HUES64 (cell line): ENCODE results near the gene GOSR1.
"Not testable (repeated sequence)": the region's sequence is repeated elsewhere in the genome, so short reads cannot be mapped to it uniquely, and the experiment has no call there.

ENCODE experiments used
- H3K27ac ChIP-seq: 2 replicates; pipeline ENCODE4 v1.7.0; 2013; ENCODE audit warnings: low read depth, low read length, inconsistent platforms
- H3K27me3 ChIP-seq: 2 replicates; pipeline ENCODE4 v1.6.1; 2013; ENCODE audit warnings: mild to moderate bottlenecking, low read length; ENCODE audit not compliant: insufficient read depth
- H3K36me3 ChIP-seq: 2 replicates; pipeline ENCODE4 v1.6.1; 2013; ENCODE audit warnings: mild to moderate bottlenecking, low read length; ENCODE audit not compliant: insufficient read depth
- H3K4me1 ChIP-seq: 2 replicates; pipeline ENCODE4 v1.6.1; 2013; ENCODE audit warnings: mild to moderate bottlenecking, low read length, moderate library complexity; ENCODE audit not compliant: insufficient read depth
- H3K4me3 ChIP-seq: 2 replicates; pipeline ENCODE4 v1.5.1; 2013; ENCODE audit warnings: mild to moderate bottlenecking, low read length, moderate library complexity
- H3K9ac ChIP-seq: 2 replicates; pipeline ENCODE4 v1.6.1; 2013; ENCODE audit warnings: mild to moderate bottlenecking, low read depth, low read length
- H3K9me3 ChIP-seq: 2 replicates; pipeline ENCODE4 v1.6.1; 2013; ENCODE audit warnings: low read depth, low read length; ENCODE audit not compliant: insufficient read depth
- WGBS: fragments of 150-250, 120-280 bp; methylation state at CpG from one replicate; pipeline ENCODE4 v1.1.7; 2013; ENCODE audit warnings: missing lambda C conversion rate; 5-methylcytosine and 5-hydroxymethylcytosine counted together

The GOSR1 gene

DNA sequence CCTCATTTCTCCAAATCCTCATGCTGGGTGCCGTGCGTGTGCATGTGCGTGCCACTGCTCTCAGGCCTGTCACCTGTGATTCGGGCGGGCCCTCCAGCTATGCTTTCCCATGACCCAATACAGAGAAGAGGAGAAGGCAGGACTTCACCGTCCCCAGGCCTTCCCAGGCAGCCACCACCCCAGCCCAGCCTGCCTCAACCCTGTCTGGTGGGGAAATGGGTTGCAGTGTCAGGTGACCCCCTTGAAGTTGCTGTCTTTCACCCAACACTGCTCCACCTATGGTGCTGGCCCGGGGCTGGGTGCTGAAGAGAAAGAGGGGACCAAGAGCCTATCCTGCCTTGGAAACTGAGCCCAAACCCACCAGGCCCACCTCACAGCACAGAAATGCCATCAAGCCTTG is 94.7 kb downstream of the GOSR1 start:
- Histone ChIP-seq H3K9ac (no peak overlapping the region), H3K27ac (no peak overlapping the region), H3K9me3 (no peaks in the 10 kb centered on the region), H3K4me1 (peaks cover 3% of the 10 kb centered on the region), H3K36me3 (no peaks in the 10 kb centered on the region), H3K4me3 (no peak overlapping the region), H3K27me3 (no peaks in the 10 kb centered on the region)
- WGBS: 88% methylated on average over 7 of the region's 7 CpGs

- H3K27ac ChIP-seq, H3K9me3 ChIP-seq, H3K4me1 ChIP-seq, H3K27me3 ChIP-seq, H3K36me3 ChIP-seq, H3K4me3 ChIP-seq, H3K9ac ChIP-seq: not testable (repeated sequence)
- 93% methylated on average over 17 of the region's 17 CpGs for WGBS
These were observed 95.7 kb downstream of the GOSR1 start for GRCh38 chr17:30572651-30573554.

DNA sequence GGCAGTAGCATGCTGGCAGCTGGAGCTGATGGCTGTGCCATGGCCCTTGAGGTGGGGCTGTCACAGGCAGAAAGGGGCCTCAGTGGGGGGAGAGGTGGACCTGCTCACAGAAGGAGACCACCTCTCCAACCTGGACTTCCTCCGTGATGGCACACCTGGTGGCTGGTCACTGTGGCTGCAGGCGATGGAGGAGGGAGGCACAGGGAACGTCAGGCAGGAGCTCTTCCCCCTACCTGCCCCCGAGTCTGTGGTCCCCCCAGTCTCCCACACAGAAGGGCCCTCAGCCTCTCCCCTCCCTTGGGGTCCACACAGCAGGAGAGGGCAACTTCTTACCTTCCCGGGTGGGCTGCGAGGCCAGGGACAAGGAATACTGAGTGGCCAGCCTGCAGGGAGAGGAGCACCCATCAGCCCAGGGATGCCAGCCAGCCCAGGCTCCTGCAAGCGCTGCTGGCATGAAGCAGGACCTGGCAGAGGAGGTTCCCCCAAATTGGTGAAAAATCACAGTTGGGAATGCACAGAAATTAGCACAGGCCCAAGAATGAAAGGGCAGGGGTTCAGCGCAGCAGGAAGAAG is 96.5 kb downstream of the GOSR1 start:
- Histone ChIP-seq H3K9me3 (no peaks in the 10 kb centered on the region), H3K4me3 (no peak overlapping the region), H3K27me3 (no peaks in the 10 kb centered on the region), H3K4me1 (peaks cover 3% of the 10 kb centered on the region), H3K9ac (no peak overlapping the region), H3K36me3 (no peaks in the 10 kb centered on the region), H3K27ac (no peak overlapping the region)
- 78% methylated on average over 7 of the region's 8 CpGs for WGBS

DNA sequence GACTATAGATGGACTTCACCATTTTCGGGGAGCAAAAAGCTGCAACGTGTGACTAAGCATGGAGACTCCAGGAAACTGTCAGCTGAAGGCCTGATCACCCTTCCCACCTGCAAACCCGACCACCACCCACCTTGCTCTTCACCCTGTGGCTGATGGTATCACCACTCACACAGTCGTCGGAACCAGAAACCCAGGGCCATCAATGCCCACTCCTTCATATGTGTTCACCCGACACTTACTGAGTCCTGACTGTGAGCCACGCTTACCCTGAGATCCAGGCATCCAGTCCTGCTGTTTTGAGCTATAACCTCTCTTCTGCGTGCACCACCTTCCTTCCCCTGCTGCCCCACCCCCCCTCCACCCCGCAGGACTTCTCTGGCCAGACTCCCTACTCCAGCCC is 97.1 kb downstream of the GOSR1 start:
- H3K4me3 ChIP-seq, H3K9me3 ChIP-seq, H3K36me3 ChIP-seq, H3K4me1 ChIP-seq, H3K27me3 ChIP-seq, H3K27ac ChIP-seq, H3K9ac ChIP-seq: not testable (repeated sequence)
- 85% methylated on average over 9 of the region's 9 CpGs for WGBS

DNA sequence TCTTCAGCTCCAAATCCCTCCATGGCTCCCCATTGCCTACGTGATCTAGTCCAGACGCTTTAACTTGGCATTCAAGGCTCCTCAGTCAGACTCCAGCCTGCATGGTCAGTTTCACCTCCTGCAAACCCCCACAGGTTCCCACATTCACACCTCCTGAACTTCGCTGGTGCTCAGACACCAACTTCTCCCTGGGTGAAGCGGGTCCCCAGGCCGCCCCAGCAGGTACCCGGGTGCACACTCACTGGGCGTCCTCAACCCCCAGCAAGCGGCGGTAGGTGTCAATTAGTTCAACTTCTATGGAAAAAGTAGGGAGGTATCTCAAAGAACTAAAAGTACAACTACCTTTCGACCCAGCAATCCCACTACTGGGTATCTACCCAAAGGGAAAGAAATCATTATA is 97.6 kb downstream of the GOSR1 start:
- H3K9me3 ChIP-seq, H3K36me3 ChIP-seq, H3K27me3 ChIP-seq, H3K9ac ChIP-seq, H3K4me3 ChIP-seq, H3K4me1 ChIP-seq, H3K27ac ChIP-seq: not testable (repeated sequence)
- 93% methylated on average over 7 of the region's 10 CpGs for WGBS

GRCh38 chr17:30575648-30576325 is 98.6 kb downstream of the GOSR1 start:
- WGBS: 93% methylated on average over 17 of the region's 17 CpGs
- not testable (repeated sequence) for H3K27ac ChIP-seq, H3K36me3 ChIP-seq, H3K4me3 ChIP-seq, H3K9ac ChIP-seq, H3K27me3 ChIP-seq, H3K9me3 ChIP-seq
- H3K4me1 ChIP-seq: peaks cover 11% of the 10 kb centered on the region

DNA sequence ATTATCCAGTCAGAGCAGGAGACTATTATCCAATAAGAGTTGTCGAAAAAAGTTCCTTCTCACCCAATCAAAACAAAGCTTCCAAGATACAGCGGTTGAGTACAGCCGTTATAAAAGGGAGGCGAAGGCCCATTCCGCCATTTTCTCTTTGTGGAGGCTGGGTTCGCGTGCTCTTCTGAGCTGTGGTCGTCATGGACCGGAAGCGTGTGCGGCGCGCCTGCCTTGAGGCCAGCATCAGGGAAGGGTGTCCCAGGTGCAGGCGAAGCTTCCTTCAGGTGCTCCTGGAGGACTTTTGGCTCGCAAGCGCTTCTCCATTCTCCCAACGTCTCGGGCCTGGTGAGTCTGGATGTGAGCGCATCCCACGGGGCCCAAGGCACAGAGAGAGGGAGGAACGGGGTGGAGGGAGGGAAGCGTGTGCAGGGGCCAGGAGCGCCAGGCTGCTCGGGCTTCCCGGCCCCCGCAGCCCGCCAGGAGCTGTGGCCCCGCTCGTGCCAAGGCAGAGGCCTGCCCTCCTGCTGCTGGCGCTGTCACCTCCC is 99.2 kb downstream of the GOSR1 start:
- Histone ChIP-seq H3K36me3 (no peaks in the 10 kb centered on the region), H3K9ac (no peak overlapping the region), H3K27ac (no peak overlapping the region), H3K9me3 (no peaks in the 10 kb centered on the region), H3K4me3 (no peak overlapping the region), H3K4me1 (peaks cover 11% of the 10 kb centered on the region), H3K27me3 (no peaks in the 10 kb centered on the region)
- WGBS: 89% methylated on average over 30 of the region's 30 CpGs
